ENCODE results near the gene FBXW11.
"Not testable (repeated sequence)": the region's sequence is repeated elsewhere in the genome, so short reads cannot be mapped to it uniquely, and the experiment has no call there.

The FBXW11 gene

GRCh38 chr5:172006321-172007174 is at the start of gene FBXW11:
Gene FBXW11, minus strand, starts transcription at chr5:172006638. Its CDS starts 136 bp downstream, at chr5:172006502.
- peak; percentile 98 for DNase-seq

- DNase-seq: no peak
Measured at GRCh38 chr5:172055996-172056395, 49.6 kb upstream of the FBXW11 start.

- no peak for DNase-seq
Measured at GRCh38 chr5:172055421-172055820, 49.0 kb upstream of the FBXW11 start.

- DNase-seq: no peak
Measured at GRCh38 chr5:172054611-172055153, 48.2 kb upstream of the FBXW11 start.

- DNase-seq: no peak
Measured at GRCh38 chr5:172052450-172053236, 46.2 kb upstream of the FBXW11 start.

- DNase-seq: no peak
Measured at GRCh38 chr5:172051643-172052339, 45.4 kb upstream of the FBXW11 start.

GRCh38 chr5:172050080-172050479 is 43.6 kb upstream of the FBXW11 start:
- no peak for DNase-seq

- DNase-seq: no peak
Measured at GRCh38 chr5:172049226-172049796, 42.9 kb upstream of the FBXW11 start.

GRCh38 chr5:172048539-172049101 is 42.2 kb upstream of the FBXW11 start:
- no peak for DNase-seq

- no peak for DNase-seq
Measured at GRCh38 chr5:172048170-172048422, 41.7 kb upstream of the FBXW11 start.

- DNase-seq: no peak
Measured at GRCh38 chr5:172046593-172046992, 40.2 kb upstream of the FBXW11 start.

- no peak for DNase-seq
Measured at GRCh38 chr5:172045315-172045632, 38.8 kb upstream of the FBXW11 start.

- DNase-seq: no peak
Measured at GRCh38 chr5:172044631-172045314, 38.3 kb upstream of the FBXW11 start.

GRCh38 chr5:172043865-172044264 is 37.4 kb upstream of the FBXW11 start:
- no peak for DNase-seq

- DNase-seq: no peak
Measured at GRCh38 chr5:172042183-172042582, 35.7 kb upstream of the FBXW11 start.

- no peak for DNase-seq
Measured at GRCh38 chr5:172038167-172038566, 31.7 kb upstream of the FBXW11 start.

GRCh38 chr5:172035049-172035448 is 28.6 kb upstream of the FBXW11 start:
- no peak for DNase-seq

- no peak for DNase-seq
Measured at GRCh38 chr5:172031894-172032461, 25.5 kb upstream of the FBXW11 start.

- DNase-seq: no peak
Measured at GRCh38 chr5:172029876-172030275, 23.4 kb upstream of the FBXW11 start.

GRCh38 chr5:172028167-172028566 is 21.7 kb upstream of the FBXW11 start:
- DNase-seq: no peak

- not testable (repeated sequence) for DNase-seq
Measured at GRCh38 chr5:172020110-172020786, 13.8 kb upstream of the FBXW11 start.

Measured in stimulated activated naive CD4-positive, alpha-beta T cell treated with Interleukin-2 at 50 U/mL for 16 hours (primary cell).